GM12874 (cell line): ENCODE measurements around the gene SYT7.

Experiments used
- TF ChIP-seq, protein P1 (sequence below): IDR thresholded peaks from 2 replicates; pipeline ENCODE4 v1.5.1; 2011; ENCODE audit warnings: low read depth, mild to moderate bottlenecking, control low read depth, low read length, moderate library complexity; ENCODE audit not compliant: insufficient read depth

The SYT7 gene

DNA sequence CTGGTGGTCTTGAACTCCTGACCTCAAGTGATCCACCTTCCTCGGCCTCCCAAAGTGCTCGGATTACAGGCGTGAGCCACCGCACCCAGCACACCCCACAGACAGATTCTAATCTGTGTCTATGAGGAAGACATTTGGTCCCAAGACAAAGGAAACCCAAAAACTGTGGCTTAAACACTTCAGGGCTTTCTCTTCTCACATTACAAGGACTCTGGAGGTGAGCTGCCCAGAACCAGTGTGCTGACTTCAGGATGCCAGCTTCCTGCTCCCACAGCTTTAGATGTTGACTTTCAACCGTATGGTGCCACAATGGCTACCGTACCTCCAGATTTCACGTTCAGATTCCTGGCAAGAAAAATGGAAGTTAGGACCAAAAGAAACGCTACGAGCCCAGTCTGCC, 32.2 kb upstream of the SYT7 start:
- TF ChIP-seq, protein P1, sequence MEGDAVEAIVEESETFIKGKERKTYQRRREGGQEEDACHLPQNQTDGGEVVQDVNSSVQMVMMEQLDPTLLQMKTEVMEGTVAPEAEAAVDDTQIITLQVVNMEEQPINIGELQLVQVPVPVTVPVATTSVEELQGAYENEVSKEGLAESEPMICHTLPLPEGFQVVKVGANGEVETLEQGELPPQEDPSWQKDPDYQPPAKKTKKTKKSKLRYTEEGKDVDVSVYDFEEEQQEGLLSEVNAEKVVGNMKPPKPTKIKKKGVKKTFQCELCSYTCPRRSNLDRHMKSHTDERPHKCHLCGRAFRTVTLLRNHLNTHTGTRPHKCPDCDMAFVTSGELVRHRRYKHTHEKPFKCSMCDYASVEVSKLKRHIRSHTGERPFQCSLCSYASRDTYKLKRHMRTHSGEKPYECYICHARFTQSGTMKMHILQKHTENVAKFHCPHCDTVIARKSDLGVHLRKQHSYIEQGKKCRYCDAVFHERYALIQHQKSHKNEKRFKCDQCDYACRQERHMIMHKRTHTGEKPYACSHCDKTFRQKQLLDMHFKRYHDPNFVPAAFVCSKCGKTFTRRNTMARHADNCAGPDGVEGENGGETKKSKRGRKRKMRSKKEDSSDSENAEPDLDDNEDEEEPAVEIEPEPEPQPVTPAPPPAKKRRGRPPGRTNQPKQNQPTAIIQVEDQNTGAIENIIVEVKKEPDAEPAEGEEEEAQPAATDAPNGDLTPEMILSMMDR = no peak

DNA sequence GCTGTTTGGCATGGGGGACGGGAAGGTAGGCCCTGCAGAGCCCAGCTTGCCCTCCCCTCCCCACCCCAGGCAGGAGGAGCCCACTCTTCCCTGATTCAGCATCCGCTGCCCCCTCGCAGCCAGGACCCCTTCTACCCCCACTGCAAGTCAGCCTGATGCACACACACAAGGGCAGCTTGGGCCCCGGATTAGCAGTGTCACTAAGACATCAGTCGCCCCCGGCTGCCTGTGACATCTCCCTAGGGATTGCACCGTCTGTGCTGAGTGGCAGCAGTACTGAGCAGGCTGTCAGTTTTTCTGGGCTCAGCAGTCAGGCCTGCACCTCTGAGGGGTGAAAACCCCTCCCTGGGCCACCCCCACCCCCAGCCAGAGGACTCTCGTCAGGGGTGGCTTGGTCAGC, 30.4 kb upstream of the SYT7 start:
- TF ChIP-seq, protein P1 = no peak

DNA sequence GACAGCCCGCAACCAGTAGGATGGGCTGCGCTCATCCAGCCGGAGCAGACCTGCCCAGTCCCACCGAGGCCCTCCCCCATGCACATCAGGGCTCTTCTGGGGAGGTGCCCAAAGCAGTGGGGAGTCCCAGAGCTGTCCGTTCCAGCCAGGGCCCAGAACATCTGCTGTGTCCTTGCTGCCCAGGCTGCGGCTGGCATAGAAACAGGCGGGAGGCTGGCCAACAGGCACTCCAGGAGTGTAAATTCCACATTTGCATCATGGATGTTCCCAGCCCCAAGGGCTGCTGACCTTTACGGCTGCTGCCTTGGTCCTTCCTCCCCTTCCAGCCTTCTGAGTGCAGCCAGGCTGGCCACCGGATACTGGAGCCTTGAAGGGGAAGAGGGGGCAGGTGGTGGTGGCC, 30.0 kb upstream of the SYT7 start:
- TF ChIP-seq, protein P1 = no peak

DNA sequence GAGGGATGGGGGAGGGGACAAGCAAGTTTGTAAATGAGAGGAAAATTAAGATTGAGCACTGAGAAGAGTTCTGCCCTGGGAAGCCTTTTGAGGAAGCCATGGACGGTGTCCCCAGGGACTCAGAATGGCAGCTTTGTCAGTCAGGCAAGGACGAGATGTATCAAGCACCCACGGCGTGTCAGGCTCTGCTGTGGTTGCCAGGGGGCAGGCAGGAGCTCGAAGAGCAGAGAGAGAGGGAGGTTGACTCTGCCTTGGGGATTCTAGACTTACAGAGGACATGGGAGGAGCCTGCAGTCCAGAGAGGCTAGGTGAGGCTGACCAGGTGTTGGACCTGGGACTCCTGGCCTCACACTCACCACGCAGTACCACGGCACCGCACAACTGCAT, 29.1 kb upstream of the SYT7 start:
- TF ChIP-seq, protein P1 = no peak

DNA sequence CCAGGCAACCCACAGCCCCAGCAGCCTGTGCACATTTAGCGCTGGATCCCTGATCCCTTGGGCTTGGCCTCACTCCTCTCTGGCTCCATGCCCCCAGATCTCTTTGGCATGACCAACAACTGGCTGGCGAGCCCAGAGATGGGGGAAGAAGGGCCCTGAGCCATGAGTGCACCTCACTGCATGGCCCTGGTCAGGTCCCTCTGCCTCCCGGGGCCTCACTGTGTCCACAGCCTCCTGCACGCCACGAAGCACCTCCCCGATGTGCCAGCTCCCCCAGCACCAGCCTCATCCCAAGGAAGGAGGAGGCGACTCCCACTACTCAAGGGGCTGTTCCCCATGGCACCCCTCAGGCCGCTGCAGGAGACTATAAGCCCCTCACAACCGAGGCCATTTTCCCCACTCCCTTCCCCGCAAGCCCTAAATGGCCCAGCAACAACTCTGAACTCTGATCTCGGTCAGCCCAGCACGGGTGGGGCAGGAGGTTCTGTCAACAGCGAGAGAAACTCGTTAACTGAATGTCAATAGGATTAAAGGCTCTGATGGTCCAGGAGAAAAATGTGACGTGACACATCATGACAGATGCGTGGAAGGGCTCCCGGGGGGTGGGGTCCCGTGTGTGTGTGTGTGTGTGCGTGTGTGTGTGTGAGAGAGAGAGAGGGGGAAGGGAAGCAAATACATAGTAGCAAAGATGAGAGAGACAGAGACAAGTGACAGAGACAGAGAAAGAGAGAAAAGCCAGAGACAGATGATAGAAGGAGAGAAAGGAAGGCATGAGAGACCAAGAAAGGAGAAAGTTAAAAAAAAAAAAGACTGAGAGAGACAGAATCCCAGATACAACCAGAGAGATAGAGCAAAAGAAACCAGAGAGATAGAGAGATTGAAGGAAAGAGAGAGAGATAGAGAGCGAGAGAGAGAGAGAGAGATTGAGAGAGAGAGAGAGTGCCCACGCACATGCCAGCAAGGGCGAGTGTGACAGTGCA, 28.4 kb upstream of the SYT7 start:
- TF ChIP-seq, protein P1 = no peak

DNA sequence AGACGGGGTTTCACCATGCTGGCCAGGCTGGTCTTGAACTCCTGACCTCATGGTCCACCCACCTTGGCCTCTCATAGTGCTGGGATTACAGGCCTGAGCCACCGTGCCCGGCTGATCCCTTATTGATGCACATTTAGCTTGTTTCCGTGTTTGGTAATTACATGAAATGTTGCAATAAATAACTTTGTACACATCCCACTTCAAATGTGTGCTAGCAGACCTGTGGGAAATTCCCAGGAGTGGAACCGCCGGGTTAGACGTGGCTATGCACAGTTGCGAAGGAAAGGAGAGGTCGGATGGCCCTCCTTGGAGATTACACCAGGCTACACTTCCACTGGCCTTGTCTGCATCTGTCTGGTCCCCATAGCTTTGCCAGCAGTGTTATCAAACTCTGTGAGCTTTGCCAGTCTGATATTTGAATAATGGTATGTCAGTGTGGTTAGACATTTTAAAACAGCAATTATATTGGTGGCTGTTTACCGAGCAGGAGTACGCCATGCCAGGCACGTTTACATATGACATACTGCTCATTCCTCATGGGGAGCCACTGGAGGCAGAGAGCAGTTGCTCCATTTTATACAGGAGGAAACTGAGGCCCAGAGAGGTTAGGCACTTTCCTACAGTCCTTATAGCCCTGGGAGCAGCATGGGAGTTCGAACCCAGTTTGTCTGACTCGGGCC, 27.2 kb upstream of the SYT7 start:
- TF ChIP-seq, protein P1 = no peak

DNA sequence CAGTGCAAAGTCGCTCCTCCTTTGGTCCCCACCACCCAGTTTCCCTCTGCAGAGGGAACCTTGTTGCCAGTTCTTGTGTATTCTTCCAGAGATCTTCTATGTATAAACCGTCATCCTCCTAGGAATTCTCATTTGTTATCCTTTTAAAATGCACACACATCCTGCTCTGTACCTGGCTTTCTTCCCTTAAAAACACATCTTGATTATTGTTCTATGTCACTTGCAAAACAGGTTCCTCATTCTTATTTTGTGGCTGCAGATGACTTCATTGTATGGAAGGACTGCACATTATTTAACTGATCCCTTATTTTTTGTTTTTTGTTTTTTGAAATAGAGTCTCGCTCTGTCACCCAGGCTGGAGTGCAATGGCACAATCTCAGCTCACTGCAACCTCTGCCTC, 26.6 kb upstream of the SYT7 start:
- TF ChIP-seq, protein P1 = no peak
